ENCODE data around the gene ST6GALNAC6. TPM values are rescaled to one million over a fixed set of nuclear protein-coding genes. Genes with fewer than 3 reads are reported as not detected.

The ST6GALNAC6 gene
- polyA plus RNA-seq, 1 experiment = 40.6 TPM

DNA sequence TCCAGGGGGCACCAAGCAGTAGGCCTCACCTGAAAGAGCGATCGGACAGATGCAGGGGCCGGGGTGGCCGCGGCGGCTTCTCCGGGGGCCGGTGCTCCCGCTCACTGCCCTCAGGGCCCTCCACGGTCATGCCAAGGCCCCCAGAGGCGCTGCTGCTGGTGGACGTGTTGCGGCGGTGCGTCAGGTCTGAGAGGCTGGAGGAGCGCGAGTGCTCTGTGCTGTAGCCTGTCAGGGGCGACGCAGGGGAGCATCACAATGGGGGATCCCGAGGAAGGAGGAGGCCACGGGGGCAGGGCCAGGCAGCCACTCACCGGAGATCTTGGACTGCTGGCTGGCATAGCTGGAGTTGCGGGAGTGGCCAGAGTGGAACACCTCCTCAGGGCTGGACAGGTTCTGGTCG lies 45.9 kb upstream of the ST6GALNAC6 start:
- no peak overlapping the region for H3K27ac ChIP-seq (ENCODE audit: low read depth, low read length)
- no peaks in the 10 kb centered on the region for H3K27me3 ChIP-seq (ENCODE audit: control insufficient read depth, insufficient read depth, low read length)
- CTCF ChIA-PET = interaction anchor here (4.0 kb wide), 1 partner anchor 171 kb away, joined by 85 read pairs; no protein-coding TSS in a partner anchor
- POLR2A ChIA-PET = no interaction called here
- TF ChIP-seq, protein P1, sequence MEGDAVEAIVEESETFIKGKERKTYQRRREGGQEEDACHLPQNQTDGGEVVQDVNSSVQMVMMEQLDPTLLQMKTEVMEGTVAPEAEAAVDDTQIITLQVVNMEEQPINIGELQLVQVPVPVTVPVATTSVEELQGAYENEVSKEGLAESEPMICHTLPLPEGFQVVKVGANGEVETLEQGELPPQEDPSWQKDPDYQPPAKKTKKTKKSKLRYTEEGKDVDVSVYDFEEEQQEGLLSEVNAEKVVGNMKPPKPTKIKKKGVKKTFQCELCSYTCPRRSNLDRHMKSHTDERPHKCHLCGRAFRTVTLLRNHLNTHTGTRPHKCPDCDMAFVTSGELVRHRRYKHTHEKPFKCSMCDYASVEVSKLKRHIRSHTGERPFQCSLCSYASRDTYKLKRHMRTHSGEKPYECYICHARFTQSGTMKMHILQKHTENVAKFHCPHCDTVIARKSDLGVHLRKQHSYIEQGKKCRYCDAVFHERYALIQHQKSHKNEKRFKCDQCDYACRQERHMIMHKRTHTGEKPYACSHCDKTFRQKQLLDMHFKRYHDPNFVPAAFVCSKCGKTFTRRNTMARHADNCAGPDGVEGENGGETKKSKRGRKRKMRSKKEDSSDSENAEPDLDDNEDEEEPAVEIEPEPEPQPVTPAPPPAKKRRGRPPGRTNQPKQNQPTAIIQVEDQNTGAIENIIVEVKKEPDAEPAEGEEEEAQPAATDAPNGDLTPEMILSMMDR (IDR thresholded peaks at IDR 0.05; ENCODE audit: low read depth, low read length) = no peak
- no peak for DNase-seq (ENCODE audit: low read depth, low spot score)
- no peaks in the 10 kb centered on the region for H3K9me3 ChIP-seq (ENCODE audit: control insufficient read depth, insufficient read depth, low read length)
- H3K4me3 ChIP-seq (ENCODE audit: low read depth, low read length) = no peak overlapping the region

DNA sequence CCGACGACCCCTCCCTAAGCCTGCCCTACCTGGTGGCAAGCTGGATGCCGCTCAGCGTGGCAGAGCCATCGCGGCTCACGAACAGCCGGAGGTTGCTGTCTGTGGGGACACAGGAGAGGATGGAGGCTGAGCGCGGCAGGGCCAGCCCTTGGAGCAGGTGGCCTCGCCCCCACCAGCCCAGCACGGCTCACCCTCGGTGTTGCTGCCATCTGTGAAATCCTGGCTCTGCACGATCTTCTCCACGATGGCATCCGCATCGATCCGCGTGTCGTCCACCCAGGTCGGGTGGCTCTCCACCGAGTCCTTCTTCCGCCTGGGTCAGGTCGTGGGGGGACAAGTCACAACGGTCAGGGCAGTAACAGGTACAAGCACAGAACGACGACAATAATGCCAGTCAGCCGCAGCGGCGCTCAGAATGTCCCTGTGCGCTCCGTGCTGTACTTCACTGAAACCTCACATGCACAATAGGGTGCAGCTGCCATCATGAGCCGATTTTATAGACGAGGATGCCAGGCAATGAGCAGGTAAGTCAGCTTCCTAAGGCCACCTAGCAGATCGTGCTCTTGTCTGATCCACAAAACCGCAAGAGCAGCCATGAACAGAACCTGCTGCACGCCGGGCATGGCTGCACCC lies 45.3 kb upstream of the ST6GALNAC6 start:
- TF ChIP-seq, protein P1 (IDR thresholded peaks at IDR 0.05; ENCODE audit: low read depth, low read length) = no peak
- no peaks in the 10 kb centered on the region for H3K9me3 ChIP-seq (ENCODE audit: control insufficient read depth, insufficient read depth, low read length)
- ChIA-PET CTCF (interaction anchor here (0.9 to 4.6 kb wide), 14 partner anchors 8 to 172 kb away, joined by 3 to 85 read pairs (median 14); no protein-coding TSS in a partner anchor), POLR2A (interaction anchor here (1.5 kb wide), 1 partner anchor 36 kb away, joined by 8 read pairs; the partner anchor contains the start of gene EEIG1)
- H3K4me3 ChIP-seq (ENCODE audit: low read depth, low read length) = no peak overlapping the region
- no peak for DNase-seq (ENCODE audit: low read depth, low spot score)
- H3K27ac ChIP-seq (ENCODE audit: low read depth, low read length) = no peak overlapping the region
- H3K27me3 ChIP-seq (ENCODE audit: control insufficient read depth, insufficient read depth, low read length) = no peaks in the 10 kb centered on the region

DNA sequence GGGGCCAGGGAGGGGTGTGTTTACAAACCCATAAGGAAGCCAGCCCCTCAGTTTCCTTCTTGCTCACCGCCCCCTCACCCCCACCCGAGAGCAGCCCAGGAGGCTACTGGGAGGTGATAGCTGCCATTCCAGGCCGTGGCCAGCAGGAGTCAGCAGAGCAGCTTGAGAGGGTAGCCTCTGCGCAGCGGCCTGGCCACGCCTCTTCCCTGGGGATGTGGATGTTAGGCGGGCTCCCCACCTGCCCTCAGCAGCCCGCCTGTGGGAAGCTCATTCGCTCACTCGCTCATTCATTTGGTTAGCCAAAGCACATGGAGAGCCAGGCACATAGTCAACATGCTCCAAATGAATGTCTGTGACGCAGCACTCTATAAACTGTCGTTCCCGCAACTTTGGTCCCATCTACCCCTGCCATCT lies 44.3 kb upstream of the ST6GALNAC6 start:
- ChIA-PET CTCF (interaction anchor here (0.7 to 4.6 kb wide), 35 partner anchors 8 to 209 kb away, joined by 3 to 85 read pairs (median 7); partner anchors contain the start of genes NAIF1, SLC25A25 and TOR2A), POLR2A (interaction anchor here (0.6 to 1.5 kb wide), 4 partner anchors 37 to 164 kb away, joined by 3 to 8 read pairs (median 4); partner anchors contain the start of gene EEIG1)
- Histone ChIP-seq H3K27ac (ENCODE audit: low read depth, low read length) (no peak overlapping the region), H3K27me3 (ENCODE audit: control insufficient read depth, insufficient read depth, low read length) (no peaks in the 10 kb centered on the region), H3K4me3 (ENCODE audit: low read depth, low read length) (no peak overlapping the region), H3K9me3 (ENCODE audit: control insufficient read depth, insufficient read depth, low read length) (no peaks in the 10 kb centered on the region)
- TF ChIP-seq, protein P1 (IDR thresholded peaks at IDR 0.05; ENCODE audit: low read depth, low read length) = peak; percentile 96
- no peak for DNase-seq (ENCODE audit: low read depth, low spot score)

DNA sequence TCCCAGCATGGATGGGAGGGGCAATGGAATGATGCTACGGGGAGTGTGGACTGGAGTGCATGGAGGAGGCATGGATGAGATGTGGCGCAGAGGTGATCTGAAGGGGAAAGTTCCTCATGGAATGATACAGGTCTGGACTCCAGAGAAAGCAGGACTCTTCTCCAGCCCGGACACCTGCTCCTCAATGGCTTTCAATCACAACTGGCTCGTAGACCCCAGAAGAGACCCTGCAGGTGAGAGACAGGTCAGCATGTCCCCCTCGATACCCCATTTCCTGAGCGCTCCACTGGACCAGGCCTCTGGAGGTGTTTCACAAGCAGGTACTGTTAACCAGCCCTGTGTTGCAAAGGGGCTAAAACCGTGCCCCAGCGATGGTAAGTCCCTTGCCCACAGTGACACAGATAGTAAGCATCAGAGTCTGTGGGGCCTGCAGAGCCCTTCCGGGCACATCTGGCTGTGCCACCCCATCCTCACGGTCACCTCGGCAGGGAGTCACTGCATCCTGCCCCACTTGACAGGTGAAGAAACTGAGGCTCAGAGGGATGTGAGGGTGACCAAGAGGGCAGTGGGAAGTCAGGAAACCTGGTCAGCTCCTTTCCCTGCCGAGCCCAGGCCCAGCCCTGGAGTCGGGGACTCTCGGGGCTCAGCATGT lies 43.7 kb upstream of the ST6GALNAC6 start:
- no peaks in the 10 kb centered on the region for H3K9me3 ChIP-seq (ENCODE audit: control insufficient read depth, insufficient read depth, low read length)
- no peak overlapping the region for H3K4me3 ChIP-seq (ENCODE audit: low read depth, low read length)
- H3K27ac ChIP-seq (ENCODE audit: low read depth, low read length) = no peak overlapping the region
- POLR2A ChIA-PET = interaction anchor here (0.5 to 1.5 kb wide), 5 partner anchors 38 to 164 kb away, joined by 3 to 8 read pairs (median 4); partner anchors contain the start of gene EEIG1
- no peak for DNase-seq (ENCODE audit: low read depth, low spot score)
- CTCF ChIA-PET = interaction anchor here (0.6 to 4.6 kb wide), 44 partner anchors 8 to 1065 kb away, joined by 3 to 85 read pairs (median 6); partner anchors contain the start of genes CFAP157, NAIF1, PIP5KL1 and SLC25A25
- TF ChIP-seq, protein P1 (IDR thresholded peaks at IDR 0.05; ENCODE audit: low read depth, low read length) = no peak
- H3K27me3 ChIP-seq (ENCODE audit: control insufficient read depth, insufficient read depth, low read length) = no peaks in the 10 kb centered on the region
